Gastrocnemius medialis (tissue), 4 donors: ENCODE data around the gene DAND5.

Source experiments
- CTCF ChIP-seq, 5 experiments: fragments of 450-650 bp in 3 of 5; fragments of 200-600 bp in 2 of 5; sonication (generic) in 2 of 5; IDR thresholded peaks in 4 of 5; conservative IDR thresholded peaks in 1 of 5; 1 replicate in 4 of 5; 2 replicates in 1 of 5; pipeline ENCODE4 v1.5.1; 2016 to 2019; ENCODE audit warnings: antibody characterized with exemption in 5 of 5, mild to moderate bottlenecking in 3 of 5, moderate library complexity in 3 of 5
- POLR2A ChIP-seq, 2 donors: fragments of 450-650 bp; IDR thresholded peaks; one replicate each; pipeline ENCODE4 v1.6.1; 2017; ENCODE audit warnings: antibody characterized with exemption in 2 of 2, mild to moderate bottlenecking in 2 of 2, moderate library complexity in 2 of 2

GRCh38 chr19:12922959-12923358 lies 46.4 kb upstream of the DAND5 start:
- no peak for TF ChIP-seq CTCF (IDR thresholded peaks at IDR 0.05 in 4 of 5, conservative IDR thresholded peaks at IDR 0.05 in 1 of 5)
- no peak for TF ChIP-seq POLR2A (IDR thresholded peaks at IDR 0.05)
